ENCODE data around the gene LASP1NB.

The LASP1NB gene

DNA sequence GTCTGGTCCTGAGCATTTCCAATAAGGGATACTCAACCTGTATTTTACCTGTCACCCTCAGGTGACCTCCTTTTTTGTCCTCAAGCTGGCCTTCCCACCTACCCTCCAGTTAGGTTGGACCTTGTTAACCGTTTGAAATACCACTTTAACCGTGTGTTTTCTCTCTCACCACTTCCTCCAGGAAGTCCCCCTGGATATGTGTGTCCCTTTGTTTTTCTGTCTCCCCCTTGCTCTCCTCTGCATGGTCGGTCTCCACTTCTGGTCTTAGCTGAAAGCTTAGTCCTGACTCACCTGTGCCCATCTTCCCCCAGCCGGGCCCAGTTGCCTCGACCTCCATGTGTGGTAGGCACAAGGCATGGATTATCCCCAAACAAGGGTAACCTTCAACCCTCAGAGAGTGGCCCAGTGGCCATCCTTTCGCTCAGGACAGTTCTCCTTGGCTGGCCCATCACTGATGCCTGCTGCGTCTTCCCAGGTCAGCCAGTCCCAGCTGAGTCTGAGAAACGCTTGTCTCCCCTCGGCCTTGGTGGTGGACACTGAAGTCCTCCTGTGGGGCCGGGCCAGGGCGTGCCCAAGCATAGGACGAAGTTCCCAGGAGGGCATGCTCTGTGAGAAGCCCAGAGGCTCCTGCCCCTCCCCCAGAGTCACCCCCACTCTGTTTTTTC, 35.5 kb upstream of the LASP1NB start:
- TF ChIP-seq, protein P1, sequence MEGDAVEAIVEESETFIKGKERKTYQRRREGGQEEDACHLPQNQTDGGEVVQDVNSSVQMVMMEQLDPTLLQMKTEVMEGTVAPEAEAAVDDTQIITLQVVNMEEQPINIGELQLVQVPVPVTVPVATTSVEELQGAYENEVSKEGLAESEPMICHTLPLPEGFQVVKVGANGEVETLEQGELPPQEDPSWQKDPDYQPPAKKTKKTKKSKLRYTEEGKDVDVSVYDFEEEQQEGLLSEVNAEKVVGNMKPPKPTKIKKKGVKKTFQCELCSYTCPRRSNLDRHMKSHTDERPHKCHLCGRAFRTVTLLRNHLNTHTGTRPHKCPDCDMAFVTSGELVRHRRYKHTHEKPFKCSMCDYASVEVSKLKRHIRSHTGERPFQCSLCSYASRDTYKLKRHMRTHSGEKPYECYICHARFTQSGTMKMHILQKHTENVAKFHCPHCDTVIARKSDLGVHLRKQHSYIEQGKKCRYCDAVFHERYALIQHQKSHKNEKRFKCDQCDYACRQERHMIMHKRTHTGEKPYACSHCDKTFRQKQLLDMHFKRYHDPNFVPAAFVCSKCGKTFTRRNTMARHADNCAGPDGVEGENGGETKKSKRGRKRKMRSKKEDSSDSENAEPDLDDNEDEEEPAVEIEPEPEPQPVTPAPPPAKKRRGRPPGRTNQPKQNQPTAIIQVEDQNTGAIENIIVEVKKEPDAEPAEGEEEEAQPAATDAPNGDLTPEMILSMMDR (IDR thresholded peaks at IDR 0.05; ENCODE audit: low read depth, low read length, missing control alignments) = no peak
- Histone ChIP-seq H3K27ac (no peak overlapping the region), H3K36me3 (replicated peaks) (peaks cover 66% of the 10 kb centered on the region), H3K4me3 (ENCODE audit: low read depth, low read length) (no peak overlapping the region), H3K27me3 (replicated peaks) (no peaks in the 10 kb centered on the region)
- in situ Hi-C loops (cut with HindIII; ENCODE audit: low pct_ligation_motif_present, low sequenced_read_pairs) = no loop called here
- DNase-seq = no peak

DNA sequence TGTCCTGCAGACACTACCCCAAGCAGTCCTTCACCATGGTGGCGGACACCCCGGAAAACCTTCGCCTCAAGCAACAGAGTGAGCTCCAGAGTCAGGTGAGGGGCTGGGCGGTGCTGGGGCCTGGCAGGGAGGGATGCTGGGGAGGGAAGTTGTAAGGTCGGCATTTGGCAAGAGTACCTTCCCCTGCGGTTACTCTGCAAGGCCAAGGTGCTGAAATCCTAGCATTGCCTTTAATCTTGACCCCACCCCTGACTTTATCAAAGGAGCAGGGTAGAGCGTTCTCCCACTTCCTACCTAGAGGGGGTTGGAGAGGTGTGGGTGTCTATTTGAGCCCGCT, 35.0 kb upstream of the LASP1NB start:
- TF ChIP-seq, protein P1 (IDR thresholded peaks at IDR 0.05; ENCODE audit: low read depth, low read length, missing control alignments) = no peak
- H3K4me3 ChIP-seq (ENCODE audit: low read depth, low read length) = no peak overlapping the region
- peaks cover 63% of the 10 kb centered on the region for H3K36me3 ChIP-seq (replicated peaks)
- DNase-seq = no peak
- H3K27ac ChIP-seq = no peak overlapping the region
- in situ Hi-C loops (cut with HindIII; ENCODE audit: low pct_ligation_motif_present, low sequenced_read_pairs) = no loop called here
- no peaks in the 10 kb centered on the region for H3K27me3 ChIP-seq (replicated peaks)

- TF ChIP-seq, protein P1 (IDR thresholded peaks at IDR 0.05; ENCODE audit: low read depth, low read length, missing control alignments) = no peak
- in situ Hi-C loops (cut with HindIII; ENCODE audit: low pct_ligation_motif_present, low sequenced_read_pairs) = no loop called here
- DNase-seq = no peak
- Histone ChIP-seq H3K27ac (no peak overlapping the region), H3K4me3 (ENCODE audit: low read depth, low read length) (no peak overlapping the region), H3K27me3 (replicated peaks) (no peaks in the 10 kb centered on the region), H3K36me3 (replicated peaks) (peaks cover 68% of the 10 kb centered on the region)
Measured at GRCh38 chr17:38891441-38891840, 34.0 kb upstream of the LASP1NB start.

- Histone ChIP-seq H3K36me3 (replicated peaks) (peaks cover 72% of the 10 kb centered on the region), H3K27ac (no peak overlapping the region), H3K27me3 (replicated peaks) (no peaks in the 10 kb centered on the region), H3K4me3 (ENCODE audit: low read depth, low read length) (no peak overlapping the region)
- DNase-seq = no peak
- in situ Hi-C loops (cut with HindIII; ENCODE audit: low pct_ligation_motif_present, low sequenced_read_pairs) = no loop called here
- TF ChIP-seq, protein P1 (IDR thresholded peaks at IDR 0.05; ENCODE audit: low read depth, low read length, missing control alignments) = no peak
Measured at GRCh38 chr17:38892083-38892482, 33.3 kb upstream of the LASP1NB start.

DNA sequence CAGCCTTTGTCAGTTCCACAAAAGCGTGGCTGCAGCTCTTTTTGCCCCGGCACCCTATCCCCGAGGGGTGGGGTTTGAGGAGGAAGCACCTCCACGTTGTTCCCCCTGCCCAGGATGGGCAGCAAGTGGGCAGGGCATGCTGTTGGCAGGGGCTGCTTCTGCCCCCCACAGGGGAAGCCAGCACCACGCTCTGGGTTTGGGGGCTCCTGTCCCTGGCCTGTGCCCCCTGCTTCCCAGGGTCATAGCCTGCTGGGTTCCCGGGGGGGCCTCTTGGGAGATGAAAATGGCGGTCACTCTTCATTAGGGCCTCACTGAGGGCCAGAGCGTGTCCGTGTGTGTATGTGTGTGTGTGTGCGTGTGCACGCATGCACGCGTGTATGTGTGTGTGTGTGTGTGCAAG, 32.8 kb upstream of the LASP1NB start:
- no peak for DNase-seq
- Histone ChIP-seq H3K27me3 (replicated peaks) (no peaks in the 10 kb centered on the region), H3K4me3 (ENCODE audit: low read depth, low read length) (no peak overlapping the region), H3K27ac (no peak overlapping the region), H3K36me3 (replicated peaks) (peaks cover 72% of the 10 kb centered on the region)
- in situ Hi-C loops (cut with HindIII; ENCODE audit: low pct_ligation_motif_present, low sequenced_read_pairs) = no loop called here
- TF ChIP-seq, protein P1 (IDR thresholded peaks at IDR 0.05; ENCODE audit: low read depth, low read length, missing control alignments) = no peak

DNA sequence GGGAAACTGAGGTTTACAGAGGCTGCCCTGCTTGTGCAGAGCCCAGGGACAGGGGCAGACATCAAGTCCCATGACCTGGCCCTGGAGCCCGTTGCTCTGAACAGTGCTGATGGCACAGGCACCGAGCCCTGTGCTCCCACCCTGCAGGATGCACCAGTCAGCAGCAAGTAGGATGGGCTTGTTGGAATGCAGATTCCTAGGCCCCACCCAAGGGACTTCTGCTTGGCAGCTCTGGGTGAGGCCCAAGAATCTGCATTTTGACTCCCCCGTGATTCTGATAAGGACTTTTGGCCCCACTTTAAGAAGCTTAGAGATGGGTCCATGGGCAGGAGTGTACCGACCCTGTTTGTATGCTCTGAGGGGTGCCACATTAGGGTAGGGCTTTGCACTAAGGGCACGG, 32.3 kb upstream of the LASP1NB start:
- in situ Hi-C loops (cut with HindIII; ENCODE audit: low pct_ligation_motif_present, low sequenced_read_pairs) = no loop called here
- Histone ChIP-seq H3K27ac (no peak overlapping the region), H3K36me3 (replicated peaks) (peaks cover 76% of the 10 kb centered on the region), H3K27me3 (replicated peaks) (no peaks in the 10 kb centered on the region), H3K4me3 (ENCODE audit: low read depth, low read length) (no peak overlapping the region)
- no peak for DNase-seq
- TF ChIP-seq, protein P1 (IDR thresholded peaks at IDR 0.05; ENCODE audit: low read depth, low read length, missing control alignments) = no peak
